ENCODE results near the gene PPM1L. TPM values are rescaled to one million over a fixed set of nuclear protein-coding genes. Genes with fewer than 3 reads are reported as not detected.

Gene PPM1L
- total RNA-seq, 1 donor from 2014 or later: 8.5 TPM

DNA sequence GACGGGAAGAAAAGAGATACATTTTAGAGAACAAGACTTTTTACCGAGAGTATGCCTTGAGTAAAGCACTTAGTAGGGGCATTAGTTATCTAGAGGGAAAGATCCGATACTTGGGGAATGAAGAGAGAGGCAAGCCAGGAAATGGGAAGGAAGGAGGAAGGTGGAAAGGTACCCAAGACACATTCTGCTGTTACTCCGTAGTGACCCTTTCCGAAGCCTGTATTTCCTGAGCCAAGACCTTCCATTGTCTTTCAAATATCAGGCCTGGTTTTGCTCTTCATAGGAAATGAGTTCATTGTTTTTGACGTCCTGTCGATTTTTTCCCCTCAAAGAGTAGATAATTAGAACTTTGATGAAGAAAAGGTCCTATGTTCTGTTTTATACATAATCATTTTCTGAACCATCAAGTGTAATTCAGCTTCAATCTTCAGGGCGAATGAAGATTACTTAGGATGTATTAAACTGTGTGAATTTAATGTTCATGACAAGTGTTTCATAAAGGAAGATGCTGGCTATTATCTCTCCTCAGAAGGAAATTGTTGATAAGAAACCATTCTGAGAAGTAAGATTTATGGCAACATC lies 95.7 kb downstream of the PPM1L start:
- H3K36me3 Mint-ChIP-seq (ENCODE audit: low read depth): no peaks in the 10 kb centered on the region
- H3K27me3 Mint-ChIP-seq (ENCODE audit: low read depth): peaks cover 1% of the 10 kb centered on the region
- no peak overlapping the region for H3K27ac Mint-ChIP-seq (ENCODE audit: unreplicated experiment)
- H3K4me1 Mint-ChIP-seq (ENCODE audit: low read depth): no peaks in the 10 kb centered on the region
- DNase-seq (ENCODE audit: low spot score): no peak
- peaks cover 7% of the 10 kb centered on the region for H3K9me3 Mint-ChIP-seq (ENCODE audit: low read depth)
- no peak overlapping the region for H3K4me3 Mint-ChIP-seq (ENCODE audit: unreplicated experiment)
- TF ChIP-seq, protein P1, sequence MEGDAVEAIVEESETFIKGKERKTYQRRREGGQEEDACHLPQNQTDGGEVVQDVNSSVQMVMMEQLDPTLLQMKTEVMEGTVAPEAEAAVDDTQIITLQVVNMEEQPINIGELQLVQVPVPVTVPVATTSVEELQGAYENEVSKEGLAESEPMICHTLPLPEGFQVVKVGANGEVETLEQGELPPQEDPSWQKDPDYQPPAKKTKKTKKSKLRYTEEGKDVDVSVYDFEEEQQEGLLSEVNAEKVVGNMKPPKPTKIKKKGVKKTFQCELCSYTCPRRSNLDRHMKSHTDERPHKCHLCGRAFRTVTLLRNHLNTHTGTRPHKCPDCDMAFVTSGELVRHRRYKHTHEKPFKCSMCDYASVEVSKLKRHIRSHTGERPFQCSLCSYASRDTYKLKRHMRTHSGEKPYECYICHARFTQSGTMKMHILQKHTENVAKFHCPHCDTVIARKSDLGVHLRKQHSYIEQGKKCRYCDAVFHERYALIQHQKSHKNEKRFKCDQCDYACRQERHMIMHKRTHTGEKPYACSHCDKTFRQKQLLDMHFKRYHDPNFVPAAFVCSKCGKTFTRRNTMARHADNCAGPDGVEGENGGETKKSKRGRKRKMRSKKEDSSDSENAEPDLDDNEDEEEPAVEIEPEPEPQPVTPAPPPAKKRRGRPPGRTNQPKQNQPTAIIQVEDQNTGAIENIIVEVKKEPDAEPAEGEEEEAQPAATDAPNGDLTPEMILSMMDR (IDR thresholded peaks at IDR 0.05): no peak

GRCh38 chr3:160852856-160853255 lies 96.8 kb downstream of the PPM1L start:
- Mint-ChIP-seq H3K27ac (ENCODE audit: unreplicated experiment) (no peak overlapping the region), H3K27me3 (ENCODE audit: low read depth) (peaks cover 1% of the 10 kb centered on the region), H3K4me1 (ENCODE audit: low read depth) (no peaks in the 10 kb centered on the region), H3K36me3 (ENCODE audit: low read depth) (no peaks in the 10 kb centered on the region), H3K9me3 (ENCODE audit: low read depth) (peaks cover 7% of the 10 kb centered on the region), H3K4me3 (ENCODE audit: unreplicated experiment) (no peak overlapping the region)
- DNase-seq (ENCODE audit: low spot score): no peak
- TF ChIP-seq, protein P1 (IDR thresholded peaks at IDR 0.05): no peak

GRCh38 chr3:160856450-160856849 lies 100.4 kb downstream of the PPM1L start:
- TF ChIP-seq, protein P1 (IDR thresholded peaks at IDR 0.05): no peak
- no peak for DNase-seq (ENCODE audit: low spot score)
- H3K36me3 Mint-ChIP-seq (ENCODE audit: low read depth): no peaks in the 10 kb centered on the region
- peaks cover 7% of the 10 kb centered on the region for H3K9me3 Mint-ChIP-seq (ENCODE audit: low read depth)
- peaks cover 1% of the 10 kb centered on the region for H3K27me3 Mint-ChIP-seq (ENCODE audit: low read depth)
- H3K4me1 Mint-ChIP-seq (ENCODE audit: low read depth): no peaks in the 10 kb centered on the region
- H3K27ac Mint-ChIP-seq (ENCODE audit: unreplicated experiment): no peak overlapping the region
- no peak overlapping the region for H3K4me3 Mint-ChIP-seq (ENCODE audit: unreplicated experiment)

DNA sequence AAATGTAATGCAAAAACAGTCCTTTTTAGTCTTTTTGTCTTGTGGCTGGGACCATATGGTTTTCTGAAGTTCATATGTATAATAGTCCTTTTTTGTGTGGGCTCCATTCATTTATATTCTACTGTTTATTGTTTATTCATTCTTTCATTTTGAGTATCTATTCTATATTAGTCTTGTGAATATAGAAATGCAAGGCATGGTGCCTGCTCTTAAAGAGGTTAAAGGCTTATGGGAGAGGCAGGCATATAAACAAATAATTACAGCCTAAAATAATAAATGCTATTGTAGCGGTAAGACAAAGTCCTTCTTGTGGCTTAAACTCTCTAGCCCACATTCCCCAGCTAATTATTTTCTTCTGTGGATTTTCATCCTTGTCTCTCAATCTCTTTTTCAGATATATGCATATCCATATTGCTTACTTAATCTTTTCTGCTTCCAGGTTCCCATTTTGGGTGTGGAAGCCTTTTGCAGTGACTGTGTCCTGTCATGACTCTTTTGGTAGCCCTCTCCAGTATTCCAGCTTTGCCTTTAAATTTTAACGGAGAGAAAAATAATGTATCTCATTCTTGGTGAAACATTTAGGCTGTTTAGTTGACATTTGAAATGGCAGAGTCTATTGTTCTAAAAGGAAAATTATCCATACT lies 101.6 kb downstream of the PPM1L start:
- H3K36me3 Mint-ChIP-seq (ENCODE audit: low read depth): no peaks in the 10 kb centered on the region
- TF ChIP-seq, protein P1 (IDR thresholded peaks at IDR 0.05): no peak
- H3K4me1 Mint-ChIP-seq (ENCODE audit: low read depth): no peaks in the 10 kb centered on the region
- no peak overlapping the region for H3K4me3 Mint-ChIP-seq (ENCODE audit: unreplicated experiment)
- H3K27me3 Mint-ChIP-seq (ENCODE audit: low read depth): peaks cover 1% of the 10 kb centered on the region
- DNase-seq (ENCODE audit: low spot score): no peak
- H3K27ac Mint-ChIP-seq (ENCODE audit: unreplicated experiment): no peak overlapping the region
- H3K9me3 Mint-ChIP-seq (ENCODE audit: low read depth): peaks cover 7% of the 10 kb centered on the region

GRCh38 chr3:160860346-160860745 lies 104.3 kb downstream of the PPM1L start:
- H3K4me1 Mint-ChIP-seq (ENCODE audit: low read depth): no peaks in the 10 kb centered on the region
- no peaks in the 10 kb centered on the region for H3K36me3 Mint-ChIP-seq (ENCODE audit: low read depth)
- no peak overlapping the region for H3K4me3 Mint-ChIP-seq (ENCODE audit: unreplicated experiment)
- H3K9me3 Mint-ChIP-seq (ENCODE audit: low read depth): peaks cover 3% of the 10 kb centered on the region
- peaks cover 1% of the 10 kb centered on the region for H3K27me3 Mint-ChIP-seq (ENCODE audit: low read depth)
- H3K27ac Mint-ChIP-seq (ENCODE audit: unreplicated experiment): no peak overlapping the region
- TF ChIP-seq, protein P1 (IDR thresholded peaks at IDR 0.05): no peak
- no peak for DNase-seq (ENCODE audit: low spot score)
